ENCODE results near the gene TMCO5A.

- TF ChIP-seq, protein P1, sequence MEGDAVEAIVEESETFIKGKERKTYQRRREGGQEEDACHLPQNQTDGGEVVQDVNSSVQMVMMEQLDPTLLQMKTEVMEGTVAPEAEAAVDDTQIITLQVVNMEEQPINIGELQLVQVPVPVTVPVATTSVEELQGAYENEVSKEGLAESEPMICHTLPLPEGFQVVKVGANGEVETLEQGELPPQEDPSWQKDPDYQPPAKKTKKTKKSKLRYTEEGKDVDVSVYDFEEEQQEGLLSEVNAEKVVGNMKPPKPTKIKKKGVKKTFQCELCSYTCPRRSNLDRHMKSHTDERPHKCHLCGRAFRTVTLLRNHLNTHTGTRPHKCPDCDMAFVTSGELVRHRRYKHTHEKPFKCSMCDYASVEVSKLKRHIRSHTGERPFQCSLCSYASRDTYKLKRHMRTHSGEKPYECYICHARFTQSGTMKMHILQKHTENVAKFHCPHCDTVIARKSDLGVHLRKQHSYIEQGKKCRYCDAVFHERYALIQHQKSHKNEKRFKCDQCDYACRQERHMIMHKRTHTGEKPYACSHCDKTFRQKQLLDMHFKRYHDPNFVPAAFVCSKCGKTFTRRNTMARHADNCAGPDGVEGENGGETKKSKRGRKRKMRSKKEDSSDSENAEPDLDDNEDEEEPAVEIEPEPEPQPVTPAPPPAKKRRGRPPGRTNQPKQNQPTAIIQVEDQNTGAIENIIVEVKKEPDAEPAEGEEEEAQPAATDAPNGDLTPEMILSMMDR (IDR thresholded peaks at IDR 0.05), result no peak
- TF ChIP-seq POLR2A (IDR thresholded peaks at IDR 0.05), result no peak
These were observed 2.6 kb upstream of the TMCO5A start for GRCh38 chr15:37931868-37932267.

Data from adrenal gland (tissue), 5 donors.